ENCODE measurements around the gene SNX5. TPM values are rescaled to one million over a fixed set of nuclear protein-coding genes. Genes with fewer than 3 reads are reported as not detected.

The SNX5 gene
- total RNA-seq, 1 donor from 2014 or later = 159 TPM

DNA sequence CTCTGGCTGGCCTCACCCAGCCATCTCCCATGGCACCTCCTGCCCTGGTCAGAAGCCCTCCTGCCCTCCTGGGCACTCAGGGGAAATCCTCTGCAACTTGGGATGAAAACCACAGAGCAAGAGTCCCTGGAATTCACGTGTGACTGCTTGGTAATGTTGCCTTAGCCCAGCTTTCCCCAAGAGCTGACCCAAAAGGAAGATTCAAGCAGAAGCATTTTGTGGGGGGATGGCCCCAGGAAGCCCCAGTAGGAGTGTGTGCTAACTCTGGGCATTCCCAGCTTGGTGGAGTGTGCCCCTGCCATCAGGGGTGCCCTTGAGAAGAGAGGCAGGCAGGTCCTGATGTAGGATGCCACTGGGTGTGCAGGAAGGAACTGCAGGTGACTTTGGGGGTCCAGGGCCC, 35.5 kb downstream of the SNX5 start:
- Histone ChIP-seq H3K4me1 (peaks cover 37% of the 10 kb centered on the region), H3K27ac (no peak overlapping the region), H3K4me3 (no peak overlapping the region), H3K36me3 (no peaks in the 10 kb centered on the region), H3K27me3 (no peaks in the 10 kb centered on the region), H3K9me3 (no peaks in the 10 kb centered on the region)
- TF ChIP-seq POLR2AphosphoS5 (IDR thresholded peaks at IDR 0.05; ENCODE audit: insufficient read depth in 1 of 2, low read depth in 1 of 2) = no peak
- TF ChIP-seq POLR2A (IDR thresholded peaks at IDR 0.05) = no peak
- TF ChIP-seq CTCF (IDR thresholded peaks at IDR 0.05) = no peak
- intact Hi-C loops (cut with DNase I) = no loop called here
- no peak for DNase-seq (ENCODE audit: extremely low spot score in 2 of 2)

DNA sequence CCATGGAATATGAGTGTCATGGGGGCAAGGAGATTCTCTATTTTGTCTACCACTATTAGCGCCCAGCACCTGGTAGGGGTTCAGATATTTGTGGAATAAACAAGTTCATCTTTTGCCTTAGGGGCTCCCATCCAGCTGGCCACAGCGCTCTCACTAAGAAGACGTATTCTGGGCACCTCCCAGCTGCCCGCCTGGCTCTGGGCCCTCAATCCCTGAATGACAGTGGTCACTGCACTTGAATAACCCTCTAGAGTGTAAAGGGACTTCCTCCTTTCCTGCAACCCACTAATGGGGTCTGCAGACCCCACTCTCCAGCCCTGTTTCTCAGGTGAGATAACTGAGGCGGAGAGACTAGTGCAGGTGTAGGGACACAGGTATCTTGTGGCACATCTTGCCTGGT, 36.2 kb downstream of the SNX5 start:
- no peaks in the 10 kb centered on the region for H3K27me3 ChIP-seq
- no peaks in the 10 kb centered on the region for H3K9me3 ChIP-seq
- H3K27ac ChIP-seq = no peak overlapping the region
- DNase-seq (ENCODE audit: extremely low spot score in 2 of 2) = no peak
- H3K36me3 ChIP-seq = no peaks in the 10 kb centered on the region
- TF ChIP-seq CTCF (IDR thresholded peaks at IDR 0.05) (no peak), POLR2A (IDR thresholded peaks at IDR 0.05) (no peak), POLR2AphosphoS5 (IDR thresholded peaks at IDR 0.05; ENCODE audit: insufficient read depth in 1 of 2, low read depth in 1 of 2) (no peak)
- intact Hi-C loops (cut with DNase I) = no loop called here
- H3K4me1 ChIP-seq = peaks cover 30% of the 10 kb centered on the region
- no peak overlapping the region for H3K4me3 ChIP-seq

DNA sequence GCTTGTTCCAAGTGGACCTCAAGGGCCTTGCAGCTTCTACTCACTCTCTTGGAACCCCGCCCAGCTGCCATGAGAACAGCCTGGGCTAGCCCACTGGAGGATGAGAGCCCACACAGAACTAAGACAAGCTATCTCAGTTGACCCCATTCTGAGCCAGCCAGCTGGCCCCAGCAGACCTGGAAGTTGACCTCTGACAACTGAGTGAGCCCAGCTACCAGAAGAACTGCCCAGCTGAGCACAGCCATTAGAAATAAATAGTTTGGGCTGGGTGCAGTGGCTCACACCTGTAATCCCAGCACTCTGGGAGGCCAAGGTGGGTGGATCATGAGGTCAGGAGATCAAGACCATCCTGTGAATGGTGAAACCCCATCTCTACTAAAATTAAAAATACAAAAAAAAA, 37.1 kb downstream of the SNX5 start:
- H3K36me3 ChIP-seq = no peaks in the 10 kb centered on the region
- H3K4me1 ChIP-seq = peaks cover 21% of the 10 kb centered on the region
- H3K27ac ChIP-seq = no peak overlapping the region
- no peaks in the 10 kb centered on the region for H3K9me3 ChIP-seq
- DNase-seq (ENCODE audit: extremely low spot score in 2 of 2) = no peak
- TF ChIP-seq POLR2A (IDR thresholded peaks at IDR 0.05) (no peak), CTCF (IDR thresholded peaks at IDR 0.05) (no peak), POLR2AphosphoS5 (IDR thresholded peaks at IDR 0.05; ENCODE audit: insufficient read depth in 1 of 2, low read depth in 1 of 2) (no peak)
- intact Hi-C loops (cut with DNase I) = no loop called here
- no peak overlapping the region for H3K4me3 ChIP-seq
- H3K27me3 ChIP-seq = no peaks in the 10 kb centered on the region

DNA sequence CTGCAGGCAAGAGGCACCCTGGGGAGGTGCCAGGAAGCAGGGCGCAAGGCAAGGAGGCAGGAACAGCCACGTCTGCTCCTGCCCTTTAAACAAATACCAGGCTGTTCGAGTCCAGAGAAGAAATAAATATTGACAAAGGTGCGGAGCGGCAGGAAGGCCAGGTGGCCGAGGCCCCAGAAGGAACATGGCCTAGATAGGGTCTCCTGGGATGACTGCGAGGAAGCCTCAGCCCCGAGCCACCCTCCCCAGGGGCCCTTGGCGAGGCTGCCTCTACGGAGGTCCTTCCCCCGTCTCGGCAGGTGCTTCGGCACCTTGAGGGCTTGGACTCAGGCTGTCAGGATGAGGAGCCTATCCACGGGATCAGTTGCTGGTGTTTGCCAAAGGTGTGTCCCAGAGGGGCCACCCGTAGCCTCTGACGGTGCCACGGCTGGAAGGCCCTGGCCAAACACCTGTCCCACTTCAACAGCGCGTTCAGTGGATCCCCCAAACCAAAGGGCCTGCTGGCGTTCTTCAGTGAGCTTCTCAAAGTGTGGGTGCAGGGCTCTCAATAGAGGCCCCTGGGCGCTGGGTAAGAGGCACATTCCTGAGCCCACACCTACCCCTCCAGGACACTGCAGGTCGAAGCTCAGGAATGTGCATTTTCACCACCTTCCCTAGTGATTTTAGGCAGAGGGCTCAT, 39.8 kb downstream of the SNX5 start:
- no peak for DNase-seq (ENCODE audit: extremely low spot score in 2 of 2)
- Histone ChIP-seq H3K27ac (no peak overlapping the region), H3K4me3 (no peak overlapping the region), H3K4me1 (no peaks in the 10 kb centered on the region), H3K36me3 (no peaks in the 10 kb centered on the region), H3K27me3 (no peaks in the 10 kb centered on the region), H3K9me3 (no peaks in the 10 kb centered on the region)
- TF ChIP-seq CTCF (IDR thresholded peaks at IDR 0.05) (no peak), POLR2AphosphoS5 (IDR thresholded peaks at IDR 0.05; ENCODE audit: insufficient read depth in 1 of 2, low read depth in 1 of 2) (no peak), POLR2A (IDR thresholded peaks at IDR 0.05) (no peak)
- intact Hi-C loops (cut with DNase I) = no loop called here

DNA sequence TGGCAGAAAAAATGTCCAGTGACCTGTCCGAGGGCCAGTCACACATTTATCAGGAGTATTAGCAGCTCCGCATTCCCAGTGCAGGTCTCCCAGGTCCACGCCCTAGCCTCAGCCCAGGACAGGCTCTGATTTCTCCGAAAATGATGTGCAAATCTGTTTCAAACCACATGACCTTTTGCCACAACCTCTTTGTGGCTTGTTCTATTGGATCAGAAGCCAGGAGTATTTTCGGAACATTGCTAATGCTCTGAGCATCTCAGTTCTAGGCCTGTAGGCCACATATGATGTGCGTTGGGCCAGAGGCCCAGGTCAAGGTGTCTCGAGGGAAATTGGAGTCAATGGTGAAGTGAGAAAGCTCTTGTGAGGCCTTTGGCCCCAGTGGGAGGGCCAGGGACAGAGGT, 40.4 kb downstream of the SNX5 start:
- DNase-seq (ENCODE audit: extremely low spot score in 2 of 2) = no peak
- intact Hi-C loops (cut with DNase I) = no loop called here
- Histone ChIP-seq H3K9me3 (no peaks in the 10 kb centered on the region), H3K27me3 (no peaks in the 10 kb centered on the region), H3K27ac (no peak overlapping the region), H3K36me3 (no peaks in the 10 kb centered on the region), H3K4me1 (no peaks in the 10 kb centered on the region), H3K4me3 (no peak overlapping the region)
- TF ChIP-seq POLR2A (IDR thresholded peaks at IDR 0.05) = no peak
- no peak for TF ChIP-seq CTCF (IDR thresholded peaks at IDR 0.05)
- TF ChIP-seq POLR2AphosphoS5 (IDR thresholded peaks at IDR 0.05; ENCODE audit: insufficient read depth in 1 of 2, low read depth in 1 of 2) = no peak
